Esophagus squamous epithelium (tissue), 5 donors: ENCODE results near the gene COQ8A. TPM values are rescaled to one million over a fixed set of nuclear protein-coding genes. Genes with fewer than 3 reads are reported as not detected.
A peak's percentile ranks its signal among the peaks of the same experiment; 100 is the strongest.

ENCODE experiments used
- DNase-seq: peaks from one replicate; lab custom pipeline; 2025; lab: John Stamatoyannopoulos, UW
- H3K27ac ChIP-seq, 4 donors: fragments of 200-600 bp; sonication (generic); one replicate each; pipeline ENCODE4 v1.5.1; 2016 to 2019; ENCODE audit warnings: mild to moderate bottlenecking in 1 of 4
- H3K27me3 ChIP-seq, 4 donors: fragments of 200-600 bp; sonication (generic); 1 replicate in 3 of 4; 2 replicates in 1 of 4; pipeline versions ENCODE4 v1.5.1 to v1.6.0; 2017 to 2021; ENCODE audit warnings: antibody characterized with exemption in 1 of 4
- H3K36me3 ChIP-seq, 3 donors: fragments of 200-600 bp; sonication (generic); one replicate each; pipeline ENCODE4 v1.5.1; 2016 to 2019
- H3K4me1 ChIP-seq, 3 donors: fragments of 200-600 bp; sonication (generic); one replicate each; pipeline ENCODE4 v1.5.1; 2017 to 2019
- H3K4me3 ChIP-seq, 4 donors: fragments of 200-600 bp; sonication (generic); 1 replicate in 3 of 4; 2 replicates in 1 of 4; pipeline ENCODE4 v1.5.1; 2016 to 2019; ENCODE audit warnings: mild to moderate bottlenecking in 2 of 4, moderate library complexity in 1 of 4
- H3K9me3 ChIP-seq, 3 donors: fragments of 200-600 bp; sonication (generic); one replicate each; pipeline ENCODE4 v1.5.1; 2016 to 2019
- POLR2A ChIP-seq, 4 donors: fragments of 450-650 bp; IDR thresholded peaks; one replicate each; pipeline ENCODE4 v1.6.1; 2017; ENCODE audit warnings: antibody characterized with exemption in 4 of 4, mild to moderate bottlenecking in 4 of 4, moderate library complexity in 3 of 4
- WGBS, 2 donors: methylation state at CpG; one replicate each; pipeline ENCODE4 v1.1.5; 2018; 5-methylcytosine and 5-hydroxymethylcytosine counted together
- intact Hi-C: fragments of 100-400 bp; cut with DNase I; formaldehyde crosslinking; loops from one replicate; pipeline ENCODE4 v1.15.0; 2022
- total RNA-seq, 4 donors: library from RNA; depleted of rRNA; stranded (reverse); fragments of >200 nt; gene quantifications; one replicate each; pipeline ENCODE4 v1.1.0, GENCODE V29; 2016
- TF ChIP-seq, protein P1 (sequence below), 6 experiments: fragments of 450-650 bp in 4 of 6; fragments of 200-600 bp in 2 of 6; sonication (generic) in 2 of 6; IDR thresholded peaks; one replicate each; pipeline ENCODE4 v1.5.1; 2016 to 2019; ENCODE audit warnings: antibody characterized with exemption in 6 of 6, mild to moderate bottlenecking in 4 of 6, moderate library complexity in 4 of 6
- donor health status: DM: yes; HTN: yes; CAD: no.

The COQ8A gene
- total RNA-seq, 4 donors from 2014 or later, result 9.3 to 37.8 (median 16.9) TPM

DNA sequence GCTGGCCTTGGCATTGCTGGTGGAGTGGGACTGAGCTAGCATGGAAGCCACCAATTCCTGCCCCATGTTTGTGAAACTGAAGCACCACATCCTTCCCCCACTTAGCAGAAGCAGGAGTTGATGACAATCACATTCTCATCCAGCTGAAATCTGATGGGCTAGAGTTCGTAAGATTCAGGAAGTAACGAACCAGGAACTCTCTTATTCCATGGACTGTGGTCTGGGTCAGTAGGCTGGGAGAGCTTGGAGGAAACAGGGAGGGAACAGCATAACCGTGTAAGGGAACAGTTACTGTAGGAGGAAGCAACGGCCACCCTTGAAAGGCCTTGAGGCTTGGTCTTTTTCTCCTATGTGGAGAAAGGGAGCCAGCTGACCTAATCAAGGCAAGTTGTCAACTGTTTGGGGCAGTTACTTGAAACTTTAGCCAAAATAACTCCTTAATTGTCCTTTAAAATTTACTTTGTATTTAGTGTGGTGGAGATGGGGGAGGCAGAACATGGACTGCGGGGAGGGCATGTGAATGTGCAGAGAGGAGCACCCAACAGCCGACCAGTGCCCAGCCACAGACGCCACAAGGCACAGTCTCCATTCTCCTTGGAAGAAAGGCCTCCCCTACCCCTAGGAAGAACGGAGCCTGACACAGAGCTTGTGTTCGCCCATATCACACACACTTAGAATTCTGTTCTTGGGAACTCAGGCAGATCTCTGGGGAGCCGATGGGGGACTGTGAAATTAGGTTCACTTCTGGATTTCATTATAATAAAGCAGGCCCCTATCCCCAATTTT, 2.0 kb upstream of the COQ8A start:
- intact Hi-C loops, result no loop called here
- DNase-seq, result no peak
- H3K9me3 ChIP-seq, result peaks cover 0 to 14% (median 6%) of the 10 kb centered on the region in 3 donors
- H3K4me3 ChIP-seq, result no peak overlapping the region
- WGBS, 2 donors, result 86 to 88% methylated on average over 10 of the region's 10 CpGs
- H3K27me3 ChIP-seq, result no peaks in the 10 kb centered on the region
- peak in 1 of 4 donors; percentile 15 for TF ChIP-seq POLR2A (IDR thresholded peaks at IDR 0.05)
- TF ChIP-seq, protein P1, sequence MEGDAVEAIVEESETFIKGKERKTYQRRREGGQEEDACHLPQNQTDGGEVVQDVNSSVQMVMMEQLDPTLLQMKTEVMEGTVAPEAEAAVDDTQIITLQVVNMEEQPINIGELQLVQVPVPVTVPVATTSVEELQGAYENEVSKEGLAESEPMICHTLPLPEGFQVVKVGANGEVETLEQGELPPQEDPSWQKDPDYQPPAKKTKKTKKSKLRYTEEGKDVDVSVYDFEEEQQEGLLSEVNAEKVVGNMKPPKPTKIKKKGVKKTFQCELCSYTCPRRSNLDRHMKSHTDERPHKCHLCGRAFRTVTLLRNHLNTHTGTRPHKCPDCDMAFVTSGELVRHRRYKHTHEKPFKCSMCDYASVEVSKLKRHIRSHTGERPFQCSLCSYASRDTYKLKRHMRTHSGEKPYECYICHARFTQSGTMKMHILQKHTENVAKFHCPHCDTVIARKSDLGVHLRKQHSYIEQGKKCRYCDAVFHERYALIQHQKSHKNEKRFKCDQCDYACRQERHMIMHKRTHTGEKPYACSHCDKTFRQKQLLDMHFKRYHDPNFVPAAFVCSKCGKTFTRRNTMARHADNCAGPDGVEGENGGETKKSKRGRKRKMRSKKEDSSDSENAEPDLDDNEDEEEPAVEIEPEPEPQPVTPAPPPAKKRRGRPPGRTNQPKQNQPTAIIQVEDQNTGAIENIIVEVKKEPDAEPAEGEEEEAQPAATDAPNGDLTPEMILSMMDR (IDR thresholded peaks at IDR 0.05), result no peak
- no peaks in the 10 kb centered on the region for H3K36me3 ChIP-seq
- peak overlapping the region; percentile 95 to 99 (median 96) for H3K27ac ChIP-seq
- peaks cover 20 to 42% (median 26%) of the 10 kb centered on the region in 3 donors for H3K4me1 ChIP-seq

DNA sequence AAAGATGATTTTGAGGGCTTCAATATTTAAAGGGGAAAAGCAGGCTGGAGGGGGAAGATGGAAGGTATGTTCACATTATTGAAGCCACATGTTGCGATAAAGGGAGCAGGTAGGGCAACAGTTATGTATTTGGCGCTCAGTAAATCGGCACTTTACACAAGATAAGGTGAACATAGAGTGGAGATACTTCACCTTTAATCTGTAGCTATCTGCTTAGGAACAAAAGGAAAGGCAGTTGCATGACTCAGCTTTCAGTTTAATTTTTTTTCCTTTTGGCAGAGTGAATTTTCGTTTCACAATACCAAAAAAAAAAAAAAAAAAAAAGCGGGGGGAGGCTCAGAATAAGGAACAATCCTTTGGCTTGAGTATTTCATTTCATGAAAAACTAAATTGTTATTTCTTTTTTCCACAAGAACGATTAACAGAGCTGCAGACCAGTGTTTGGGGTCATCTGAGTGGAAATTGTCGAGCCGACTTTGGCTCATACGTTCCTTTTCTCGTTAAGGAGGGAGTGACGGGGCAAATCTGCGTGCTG, 1.1 kb upstream of the COQ8A start:
- DNase-seq, result no peak
- 1 to 9% methylated on average over 11 to 12 of the region's 12 CpGs for WGBS, 2 donors

DNA sequence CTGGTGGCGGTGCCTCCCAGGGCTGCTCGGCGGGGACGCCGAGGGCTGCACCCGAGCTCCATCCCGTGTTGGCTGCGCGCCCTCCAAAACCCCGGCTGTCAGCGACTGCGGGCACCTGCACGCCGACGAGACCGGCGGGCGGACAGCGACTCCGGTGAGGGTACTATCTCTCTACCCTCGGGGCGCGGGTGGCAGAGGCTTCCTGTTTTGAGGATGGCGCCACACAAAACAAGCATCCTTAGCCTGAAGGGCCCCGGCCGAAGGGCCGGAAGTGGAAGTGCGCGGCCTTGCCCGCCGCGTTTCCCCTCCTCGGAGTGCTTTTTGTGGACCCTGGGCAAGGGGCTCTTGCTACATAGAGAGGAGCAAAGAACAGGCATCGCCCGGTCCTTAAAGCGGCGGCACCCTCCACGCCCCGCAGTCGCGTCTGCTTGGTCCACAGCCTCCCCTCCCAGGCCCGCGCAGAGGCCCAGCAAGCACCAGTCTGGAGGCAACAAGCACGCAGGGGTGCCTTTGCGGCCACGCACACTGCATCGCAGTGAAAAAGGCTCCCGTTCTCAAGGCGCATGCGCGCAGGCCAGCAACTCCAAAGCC, 561 bp upstream of the COQ8A start:
- H3K4me3 ChIP-seq, result peak overlapping the region; percentile 83 to 92 (median 88)
- WGBS, 2 donors, result 1% methylated on average over 18 of the region's 51 CpGs; no CpG with 5 or more reads in 1 of the 2 donors
- peak in 3 of 4 donors; percentile 74 to 96 (median 94) for TF ChIP-seq POLR2A (IDR thresholded peaks at IDR 0.05)
- TF ChIP-seq, protein P1 (IDR thresholded peaks at IDR 0.05), result no peak
- intact Hi-C loops, result no loop called here
- no peaks in the 10 kb centered on the region for H3K27me3 ChIP-seq
- H3K9me3 ChIP-seq, result peaks cover 0 to 7% (median 6%) of the 10 kb centered on the region in 3 donors
- H3K27ac ChIP-seq, result peak overlapping the region; percentile 95 to 99 (median 96)
- DNase-seq, result no peak
- peaks cover 20 to 56% (median 31%) of the 10 kb centered on the region in 3 donors for H3K4me1 ChIP-seq
- H3K36me3 ChIP-seq, result no peaks in the 10 kb centered on the region

More for the DNA sequence above, 1.1 kb upstream of the COQ8A start:
- peak overlapping the region; percentile 83 to 92 (median 88) for H3K4me3 ChIP-seq
- TF ChIP-seq POLR2A (IDR thresholded peaks at IDR 0.05), result no peak
- TF ChIP-seq, protein P1 (IDR thresholded peaks at IDR 0.05), result no peak
- peak overlapping the region; percentile 95 to 99 (median 96) for H3K27ac ChIP-seq
- peaks cover 0 to 13% (median 6%) of the 10 kb centered on the region in 3 donors for H3K9me3 ChIP-seq
- peaks cover 20 to 50% (median 29%) of the 10 kb centered on the region in 3 donors for H3K4me1 ChIP-seq
- intact Hi-C loops, result no loop called here
- H3K36me3 ChIP-seq, result no peaks in the 10 kb centered on the region
- H3K27me3 ChIP-seq, result no peaks in the 10 kb centered on the region

DNA sequence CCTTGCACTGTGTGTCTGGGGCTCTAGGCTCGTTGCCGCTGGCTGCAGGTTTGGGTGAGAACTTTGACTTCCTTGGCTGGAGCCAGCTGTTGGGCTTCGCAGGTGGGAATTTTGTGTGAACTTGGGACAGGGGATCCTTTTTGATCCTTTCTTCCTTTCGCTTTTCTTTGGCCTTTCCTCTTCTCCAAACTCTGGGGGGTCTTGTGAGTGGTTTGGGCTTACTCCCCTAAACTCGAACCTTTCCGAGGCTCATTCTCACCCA, 643 bp downstream of the COQ8A start:
- intact Hi-C loops, result no loop called here
- DNase-seq, result no peak
- TF ChIP-seq, protein P1 (IDR thresholded peaks at IDR 0.05), result no peak
- TF ChIP-seq POLR2A (IDR thresholded peaks at IDR 0.05), result no peak
- Histone ChIP-seq H3K4me1 (peaks cover 20 to 68% (median 31%) of the 10 kb centered on the region in 3 donors), H3K36me3 (no peaks in the 10 kb centered on the region), H3K9me3 (no peaks in the 10 kb centered on the region), H3K4me3 (peak overlapping the region; percentile 83 to 92 (median 88)), H3K27me3 (no peaks in the 10 kb centered on the region), H3K27ac (peak overlapping the region; percentile 83 to 99 (median 96))
- 22 to 39% methylated on average over 4 to 6 of the region's 6 CpGs for WGBS, 2 donors

GRCh38 chr1:226942392-226942791, 2.3 kb downstream of the COQ8A start:
- TF ChIP-seq, protein P1 (IDR thresholded peaks at IDR 0.05), result no peak
- no peak for TF ChIP-seq POLR2A (IDR thresholded peaks at IDR 0.05)
- H3K9me3 ChIP-seq, result no peaks in the 10 kb centered on the region
- DNase-seq, result no peak
- peaks cover 20 to 82% (median 36%) of the 10 kb centered on the region in 3 donors for H3K4me1 ChIP-seq
- peak overlapping the region in 1 of 4 donors; percentile 13 for H3K27ac ChIP-seq
- H3K4me3 ChIP-seq, result peak overlapping the region in 1 of 4 donors; percentile 9
- WGBS, 2 donors, result 71 to 74% methylated on average over 3 of the region's 3 CpGs
- no peaks in the 10 kb centered on the region for H3K27me3 ChIP-seq
- intact Hi-C loops, result no loop called here
- H3K36me3 ChIP-seq, result no peaks in the 10 kb centered on the region
